PFSK-1 (cell line): Measurements from ENCODE around the gene DIAPH3.

Experiments
- FOXP2 ChIP-seq: optimal IDR thresholded peaks from 2 replicates; pipeline ENCODE3; 2011; ENCODE audit warnings: borderline replicate concordance, control low read depth, inconsistent platforms; ENCODE audit not compliant: insufficient read depth; ENCODE audit errors: extremely low read length, extremely low read depth
- POLR2AphosphoS5 ChIP-seq: IDR thresholded peaks from 2 replicates; pipeline ENCODE4 v1.6.1; 2012; ENCODE audit warnings: low read depth, mild to moderate bottlenecking, control low read depth, low read length, moderate library complexity
- REST ChIP-seq, 2 experiments: IDR thresholded peaks; 2 replicates each; pipeline versions ENCODE4 v1.6.1 to v1.8.0; 2011 to 2012; ENCODE audit warnings: low read depth in 2 of 2, low read length in 2 of 2, control low read depth in 1 of 2, inconsistent platforms in 1 of 2, mild to moderate bottlenecking in 1 of 2, moderate library complexity in 1 of 2; ENCODE audit not compliant: insufficient read depth in 1 of 2
- SIN3A ChIP-seq: IDR thresholded peaks from 2 replicates; pipeline ENCODE4 v1.6.1; 2012; ENCODE audit warnings: mild to moderate bottlenecking, low read length, moderate library complexity, borderline replicate concordance; ENCODE audit not compliant: insufficient read depth
- TAF1 ChIP-seq: IDR thresholded peaks from 2 replicates; pipeline ENCODE4 v1.6.1; 2012; ENCODE audit warnings: low read length, control low read depth, borderline replicate concordance; ENCODE audit not compliant: insufficient read depth

DIAPH3 gene

GRCh38 chr13:59842507-59842906 is 321.2 kb downstream of the DIAPH3 start:
- TF ChIP-seq TAF1 (no peak), REST (IDR thresholded peaks at IDR 0.05; ENCODE audit: insufficient read depth in 1 of 2, low read depth in 2 of 2, low read length in 2 of 2) (no peak), POLR2AphosphoS5 (no peak), FOXP2 (no peak), SIN3A (no peak)

- no peak for TF ChIP-seq TAF1
- TF ChIP-seq SIN3A: no peak
- TF ChIP-seq POLR2AphosphoS5: no peak
- TF ChIP-seq FOXP2: no peak
- no peak for TF ChIP-seq REST (IDR thresholded peaks at IDR 0.05; ENCODE audit: insufficient read depth in 1 of 2, low read depth in 2 of 2, low read length in 2 of 2)
Observed at GRCh38 chr13:59839186-59839585, 324.5 kb downstream of the DIAPH3 start.

- TF ChIP-seq FOXP2 (no peak), SIN3A (no peak), REST (IDR thresholded peaks at IDR 0.05; ENCODE audit: insufficient read depth in 1 of 2, low read depth in 2 of 2, low read length in 2 of 2) (no peak), TAF1 (no peak), POLR2AphosphoS5 (no peak)
Observed at GRCh38 chr13:59837101-59837500, 326.6 kb downstream of the DIAPH3 start.

GRCh38 chr13:59835569-59835968 is 328.2 kb downstream of the DIAPH3 start:
- TF ChIP-seq SIN3A (no peak), FOXP2 (no peak), POLR2AphosphoS5 (no peak), REST (IDR thresholded peaks at IDR 0.05; ENCODE audit: insufficient read depth in 1 of 2, low read depth in 2 of 2, low read length in 2 of 2) (no peak), TAF1 (no peak)

- TF ChIP-seq FOXP2 (no peak), POLR2AphosphoS5 (no peak), REST (IDR thresholded peaks at IDR 0.05; ENCODE audit: insufficient read depth in 1 of 2, low read depth in 2 of 2, low read length in 2 of 2) (no peak), SIN3A (no peak), TAF1 (no peak)
Observed at GRCh38 chr13:59834801-59835200, 328.9 kb downstream of the DIAPH3 start.
